ENCODE measurements around the gene VMP1. TPM values are rescaled to one million over a fixed set of nuclear protein-coding genes. Genes with fewer than 3 reads are reported as not detected.
A peak's percentile ranks its signal among the peaks of the same experiment; 100 is the strongest.
"Not testable (repeated sequence)": the region's sequence is repeated elsewhere in the genome, so short reads cannot be mapped to it uniquely, and the experiment has no call there.

VMP1 gene
- total RNA-seq, 1 donor from 2014 or later = 401 TPM

DNA sequence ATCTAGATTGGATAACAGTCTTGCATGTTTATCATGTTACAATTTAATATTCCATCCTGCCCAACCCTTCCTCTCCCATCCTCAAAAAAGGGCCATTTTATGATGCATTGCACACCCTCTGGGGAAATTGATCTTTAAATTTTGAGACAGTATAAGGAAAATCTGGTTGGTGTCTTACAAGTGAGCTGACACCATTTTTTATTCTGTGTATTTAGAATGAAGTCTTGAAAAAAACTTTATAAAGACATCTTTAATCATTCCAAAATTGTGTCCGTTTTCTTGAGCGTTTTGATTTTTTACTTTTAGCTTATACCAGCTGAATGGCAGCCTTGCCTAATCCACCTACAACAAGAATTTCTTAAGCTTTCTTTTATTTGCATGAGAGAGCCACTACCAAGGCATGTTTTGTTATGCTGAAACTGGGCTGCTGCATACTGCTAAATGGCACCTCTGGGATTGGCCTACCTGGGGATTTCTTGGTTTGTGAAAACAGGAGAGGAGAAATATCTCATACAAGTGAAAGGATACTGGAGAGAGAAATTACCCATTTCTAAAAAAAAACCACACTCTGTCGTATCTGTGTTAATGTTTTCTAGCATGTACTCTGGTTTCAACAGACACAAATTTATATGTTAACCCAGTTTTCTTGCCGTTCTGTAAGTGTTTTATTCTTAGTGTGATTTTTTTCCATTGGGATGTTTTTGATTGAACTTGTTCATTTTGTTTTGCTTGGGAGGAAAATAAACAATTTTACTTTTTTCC lies 133.1 kb downstream of the VMP1 start:
- no peak for DNase-seq (ENCODE audit: low spot score)

DNA sequence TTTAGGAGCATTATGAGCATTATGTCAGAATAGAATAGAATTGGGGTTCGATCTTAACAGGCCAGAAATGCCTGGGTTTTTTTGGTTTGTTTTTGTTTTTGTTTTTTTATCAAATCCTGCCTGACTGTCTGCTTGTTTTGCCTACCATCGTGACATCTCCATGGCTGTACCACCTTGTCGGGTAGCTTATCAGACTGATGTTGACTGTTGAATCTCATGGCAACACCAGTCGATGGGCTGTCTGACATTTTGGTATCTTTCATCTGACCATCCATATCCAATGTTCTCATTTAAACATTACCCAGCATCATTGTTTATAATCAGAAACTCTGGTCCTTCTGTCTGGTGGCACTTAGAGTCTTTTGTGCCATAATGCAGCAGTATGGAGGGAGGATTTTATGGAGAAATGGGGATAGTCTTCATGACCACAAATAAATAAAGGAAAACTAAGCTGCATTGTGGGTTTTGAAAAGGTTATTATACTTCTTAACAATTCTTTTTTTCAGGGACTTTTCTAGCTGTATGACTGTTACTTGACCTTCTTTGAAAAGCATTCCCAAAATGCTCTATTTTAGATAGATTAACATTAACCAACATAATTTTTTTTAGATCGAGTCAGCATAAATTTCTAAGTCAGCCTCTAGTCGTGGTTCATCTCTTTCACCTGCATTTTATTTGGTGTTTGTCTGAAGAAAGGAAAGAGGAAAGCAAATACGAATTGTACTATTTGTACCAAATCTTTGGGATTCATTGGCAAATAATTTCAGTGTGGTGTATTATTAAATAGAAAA lies 133.8 kb downstream of the VMP1 start:
- not testable (repeated sequence) for DNase-seq (ENCODE audit: low spot score)

GRCh38 chr17:59841882-59842263 lies 134.4 kb downstream of the VMP1 start:
- DNase-seq (ENCODE audit: low spot score) = not testable (repeated sequence)

- DNase-seq (ENCODE audit: low spot score) = no peak
Measured at GRCh38 chr17:59842901-59843652, 135.6 kb downstream of the VMP1 start.

GRCh38 chr17:59844884-59845594 lies 137.6 kb downstream of the VMP1 start:
- DNase-seq (ENCODE audit: low spot score) = no peak

- DNase-seq (ENCODE audit: low spot score) = peak; percentile 26
Measured at GRCh38 chr17:59845595-59846393, 138.3 kb downstream of the VMP1 start.

DNA sequence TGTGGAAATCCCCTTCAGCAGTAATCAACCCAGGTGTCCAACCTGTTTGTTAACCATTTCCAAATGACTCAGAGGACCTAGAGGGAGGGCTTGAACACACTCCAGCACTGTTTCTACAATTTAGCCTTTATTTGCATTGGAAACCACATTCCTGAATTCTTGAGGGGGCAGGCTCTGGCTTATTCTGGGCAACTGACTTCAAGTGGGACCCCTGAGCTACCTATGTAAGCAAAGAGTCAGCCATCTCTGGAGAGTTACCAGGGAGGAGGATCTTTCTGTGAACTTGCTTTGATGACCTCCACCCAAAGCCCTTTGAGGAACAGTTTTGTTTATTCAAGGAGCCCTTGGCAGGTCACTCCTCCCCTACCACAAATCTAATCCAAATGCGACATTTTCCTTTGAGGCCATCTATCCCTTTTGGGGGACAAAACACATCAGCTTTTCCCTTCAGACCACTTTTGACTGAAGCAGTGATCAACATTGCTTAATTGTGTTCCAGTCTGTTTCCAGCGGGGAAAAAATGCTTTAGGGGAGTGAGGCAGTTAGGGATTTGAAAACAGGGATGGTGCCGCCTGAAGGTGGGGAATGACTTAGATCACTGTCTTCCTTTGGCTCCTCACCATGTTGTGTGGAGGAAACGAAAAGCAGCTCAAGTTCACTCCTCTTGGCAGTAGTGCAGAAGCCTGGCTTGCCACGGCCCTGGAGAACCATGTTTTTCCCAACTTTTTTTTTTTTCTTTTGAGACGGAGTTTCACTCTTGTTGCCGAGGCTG lies 139.1 kb downstream of the VMP1 start:
- peak; percentile 54 for DNase-seq (ENCODE audit: low spot score)

DNA sequence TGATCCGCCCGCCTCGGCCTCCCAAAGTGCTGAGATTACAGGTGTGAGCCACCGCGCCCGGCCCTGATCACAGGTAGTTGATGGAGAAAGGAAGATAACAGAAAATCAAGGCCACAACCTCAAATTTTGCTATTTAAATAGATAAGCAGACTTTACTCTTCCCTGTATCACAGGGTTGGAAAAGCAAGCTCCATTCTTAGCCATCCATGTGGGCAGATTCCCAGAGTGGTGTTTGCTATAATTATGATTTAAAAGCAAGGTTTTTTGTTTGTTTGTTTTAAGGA lies 140.9 kb downstream of the VMP1 start:
- no peak for DNase-seq (ENCODE audit: low spot score)

DNA sequence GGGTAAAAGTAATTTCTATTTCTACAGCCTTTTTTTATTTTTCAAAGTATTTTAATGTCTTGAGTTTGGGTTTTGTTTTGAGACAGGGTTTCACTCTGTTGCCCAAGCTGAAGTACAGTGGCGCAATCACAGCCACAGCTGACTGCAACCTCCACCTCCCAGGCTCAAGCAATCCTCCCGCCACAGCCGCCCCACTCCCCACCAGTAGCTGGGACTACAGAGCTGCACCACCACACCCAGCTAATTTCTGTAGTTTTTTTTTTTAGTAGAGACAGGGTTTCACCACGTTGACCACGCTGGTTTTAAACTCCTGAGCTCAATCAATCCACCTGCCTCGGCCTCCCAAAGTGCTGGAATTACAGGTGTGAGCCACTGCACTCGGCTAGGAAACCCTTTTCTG lies 141.3 kb downstream of the VMP1 start:
- no peak for DNase-seq (ENCODE audit: low spot score)

GRCh38 chr17:59850311-59850710 lies 142.9 kb downstream of the VMP1 start:
- not testable (repeated sequence) for DNase-seq (ENCODE audit: low spot score)

DNA sequence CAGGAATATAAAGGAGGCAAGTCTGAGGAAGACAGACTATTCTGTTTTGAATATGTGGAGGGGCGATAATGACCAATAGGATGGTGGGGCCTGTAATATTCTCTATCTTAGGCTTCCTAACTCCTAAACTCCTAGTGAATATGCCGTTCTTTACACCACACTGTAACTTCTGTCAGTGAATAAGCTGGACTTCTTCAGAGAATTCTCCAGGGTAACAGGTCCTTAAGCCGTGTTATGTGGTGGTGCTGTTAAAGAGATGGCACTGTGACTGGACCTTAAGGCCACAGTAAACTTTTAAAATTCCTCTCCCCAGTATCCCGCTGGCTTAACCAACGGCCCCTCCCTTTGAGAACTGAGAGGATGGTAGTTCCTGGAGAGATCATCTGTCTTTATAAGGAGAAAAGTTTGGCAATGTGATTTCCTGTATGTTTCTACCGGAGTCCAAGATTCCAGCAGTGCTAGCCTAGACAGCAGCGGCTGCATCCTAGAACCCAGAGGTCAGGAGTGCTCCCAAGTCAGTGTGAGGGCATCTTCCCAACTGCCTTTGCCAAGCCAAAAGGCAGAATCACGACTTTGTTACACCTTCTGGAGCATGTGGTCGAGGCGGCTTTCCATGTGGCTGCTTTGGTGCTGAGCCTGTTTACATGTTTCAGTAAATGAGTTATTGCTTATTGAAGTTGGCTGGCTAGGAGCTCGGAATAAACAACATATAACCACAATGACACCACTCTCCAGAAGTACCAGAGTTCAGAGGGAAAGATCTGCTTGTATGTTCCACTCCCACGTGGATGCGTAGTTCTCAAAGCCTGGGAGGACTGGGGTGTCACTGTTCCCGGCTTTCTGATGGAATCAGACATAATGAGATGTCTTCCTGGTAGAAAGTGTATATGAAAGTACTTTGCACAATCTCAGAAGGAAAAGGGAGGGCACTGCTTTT lies 144.3 kb downstream of the VMP1 start:
- peak; percentile 78 for DNase-seq (ENCODE audit: low spot score)

- not testable (repeated sequence) for DNase-seq (ENCODE audit: low spot score)
Measured at GRCh38 chr17:59852847-59853167, 145.4 kb downstream of the VMP1 start.

- DNase-seq (ENCODE audit: low spot score) = no peak
Measured at GRCh38 chr17:59853168-59853918, 145.9 kb downstream of the VMP1 start.

- not testable (repeated sequence) for DNase-seq (ENCODE audit: low spot score)
Measured at GRCh38 chr17:59853919-59854729, 146.7 kb downstream of the VMP1 start.

GRCh38 chr17:59856859-59857794 lies 149.7 kb downstream of the VMP1 start:
- no peak for DNase-seq (ENCODE audit: low spot score)

- DNase-seq (ENCODE audit: low spot score) = no peak
Measured at GRCh38 chr17:59858167-59858816, 150.8 kb downstream of the VMP1 start.
